ENCODE results near the gene FNBP1L. TPM values are rescaled to one million over a fixed set of nuclear protein-coding genes. Genes with fewer than 3 reads are reported as not detected.

Gene FNBP1L
- polyA plus RNA-seq, 1 of the 3 experiments (the other 2 are of a cell fraction) = 16.5 TPM

GRCh38 chr1:93549131-93549530, 101.2 kb downstream of the FNBP1L start:
- Histone ChIP-seq H3F3A (replicated peaks; ENCODE audit: insufficient read depth) (peaks cover 22% of the 10 kb centered on the region), H3K4me3 (ENCODE audit: low read depth in 2 of 2, low read length in 1 of 2) (no peak overlapping the region), H2AFZ (ENCODE audit: low read depth) (no peak overlapping the region), H3K9ac (no peak overlapping the region), H3K4me2 (no peak overlapping the region), H3K27me3 (ENCODE audit: insufficient read depth) (no peaks in the 10 kb centered on the region), H4K20me1 (ENCODE audit: insufficient read depth) (no peaks in the 10 kb centered on the region), H3K36me3 (replicated peaks in 1 of 2; ENCODE audit: control insufficient read depth in 1 of 2, insufficient read depth in 2 of 2, low read length in 1 of 2) (peaks cover 78 to 81% of the 10 kb centered on the region in 2 experiments), H3K9me2 (no peaks in the 10 kb centered on the region), H3K27ac (ENCODE audit: low read depth in 2 of 2, low read length in 1 of 2) (no peak overlapping the region), H3K4me1 (ENCODE audit: control insufficient read depth in 1 of 2, insufficient read depth in 2 of 2, low read depth in 1 of 2, low read length in 1 of 2) (peaks cover 16 to 24% of the 10 kb centered on the region in 2 experiments), H3K79me2 (ENCODE audit: insufficient read depth) (peaks cover 7% of the 10 kb centered on the region; the same call in 1 of the 2 replicates), H3K9me3 (no peaks in the 10 kb centered on the region)
- TF ChIP-seq, protein P1, sequence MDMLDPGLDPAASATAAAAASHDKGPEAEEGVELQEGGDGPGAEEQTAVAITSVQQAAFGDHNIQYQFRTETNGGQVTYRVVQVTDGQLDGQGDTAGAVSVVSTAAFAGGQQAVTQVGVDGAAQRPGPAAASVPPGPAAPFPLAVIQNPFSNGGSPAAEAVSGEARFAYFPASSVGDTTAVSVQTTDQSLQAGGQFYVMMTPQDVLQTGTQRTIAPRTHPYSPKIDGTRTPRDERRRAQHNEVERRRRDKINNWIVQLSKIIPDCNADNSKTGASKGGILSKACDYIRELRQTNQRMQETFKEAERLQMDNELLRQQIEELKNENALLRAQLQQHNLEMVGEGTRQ (IDR thresholded peaks at IDR 0.05; ENCODE audit: borderline replicate concordance, low read depth, low read length) = no peak
- TF ChIP-seq MXI1 (IDR thresholded peaks at IDR 0.05; ENCODE audit: low read depth, low read length) = no peak
- no peak for TF ChIP-seq RCOR1 (IDR thresholded peaks at IDR 0.05; ENCODE audit: low read length)
- no peak for TF ChIP-seq RFX5 (IDR thresholded peaks at IDR 0.05; ENCODE audit: low read length)
- 100% methylated on average over 1 of the region's 1 CpG for WGBS (ENCODE audit: low lambda C conversion rate)
- no peak for DNase-seq
- POLR2A ChIA-PET = no interaction called here
- CTCF ChIA-PET = no interaction called here

DNA sequence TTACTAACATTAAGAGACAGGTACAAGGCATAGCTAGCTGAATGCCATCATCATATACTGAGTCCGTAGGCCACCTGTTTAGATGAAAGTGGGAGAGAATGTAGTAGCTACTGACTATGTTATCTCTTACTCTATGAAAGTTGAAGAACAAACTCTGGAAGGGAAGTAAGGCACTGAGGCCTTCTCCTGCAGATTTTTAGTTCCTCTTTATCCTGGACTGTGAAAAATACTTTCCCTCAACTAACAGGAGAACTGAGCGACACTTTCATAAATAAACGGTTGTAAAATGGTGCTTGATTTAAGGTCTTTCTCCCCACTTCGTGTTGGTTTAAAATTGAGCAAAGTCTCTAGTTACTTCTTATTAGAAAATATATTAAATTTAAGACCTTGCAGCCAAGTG, 101.9 kb downstream of the FNBP1L start:
- Histone ChIP-seq H2AFZ (ENCODE audit: low read depth) (no peak overlapping the region), H3K4me1 (ENCODE audit: control insufficient read depth in 1 of 2, insufficient read depth in 2 of 2, low read depth in 1 of 2, low read length in 1 of 2) (peaks cover 19 to 31% of the 10 kb centered on the region in 2 experiments), H3K27me3 (ENCODE audit: insufficient read depth) (no peaks in the 10 kb centered on the region), H3K27ac (ENCODE audit: low read depth in 2 of 2, low read length in 1 of 2) (no peak overlapping the region), H3F3A (replicated peaks; ENCODE audit: insufficient read depth) (peaks cover 24% of the 10 kb centered on the region), H3K36me3 (replicated peaks in 1 of 2; ENCODE audit: control insufficient read depth in 1 of 2, insufficient read depth in 2 of 2, low read length in 1 of 2) (peaks cover 72 to 74% of the 10 kb centered on the region in 2 experiments), H3K4me2 (no peak overlapping the region), H4K20me1 (ENCODE audit: insufficient read depth) (no peaks in the 10 kb centered on the region), H3K79me2 (ENCODE audit: insufficient read depth) (peaks cover 7% of the 10 kb centered on the region; the same call in 1 of the 2 replicates), H3K9me3 (no peaks in the 10 kb centered on the region), H3K9me2 (no peaks in the 10 kb centered on the region), H3K9ac (no peak overlapping the region), H3K4me3 (ENCODE audit: low read depth in 2 of 2, low read length in 1 of 2) (no peak overlapping the region)
- TF ChIP-seq JUND (IDR thresholded peaks at IDR 0.05) (no peak), RXRA (IDR thresholded peaks at IDR 0.05; ENCODE audit: borderline replicate concordance, low read depth) (no peak), MEF2A (IDR thresholded peaks at IDR 0.05; ENCODE audit: borderline replicate concordance, low read depth) (no peak), POLR2AphosphoS5 (IDR thresholded peaks at IDR 0.05; ENCODE audit: low read depth, low read length) (no peak), TCF12 (IDR thresholded peaks at IDR 0.05) (no peak), FOSL2 (IDR thresholded peaks at IDR 0.05; ENCODE audit: borderline replicate concordance, low read depth) (no peak), TEAD4 (IDR thresholded peaks at IDR 0.05; ENCODE audit: borderline replicate concordance, insufficient read depth) (no peak)
- TF ChIP-seq, protein P2, sequence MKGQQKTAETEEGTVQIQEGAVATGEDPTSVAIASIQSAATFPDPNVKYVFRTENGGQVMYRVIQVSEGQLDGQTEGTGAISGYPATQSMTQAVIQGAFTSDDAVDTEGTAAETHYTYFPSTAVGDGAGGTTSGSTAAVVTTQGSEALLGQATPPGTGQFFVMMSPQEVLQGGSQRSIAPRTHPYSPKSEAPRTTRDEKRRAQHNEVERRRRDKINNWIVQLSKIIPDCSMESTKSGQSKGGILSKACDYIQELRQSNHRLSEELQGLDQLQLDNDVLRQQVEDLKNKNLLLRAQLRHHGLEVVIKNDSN (IDR thresholded peaks at IDR 0.05; ENCODE audit: borderline replicate concordance, low read depth) = no peak
- TF ChIP-seq, protein P1 (IDR thresholded peaks at IDR 0.05; ENCODE audit: borderline replicate concordance, low read depth, low read length) = no peak
- ChIA-PET CTCF (no interaction called here), POLR2A (no interaction called here)
- DNase-seq = no peak
- over 99% methylated on average over 4 of the region's 4 CpGs for WGBS (ENCODE audit: low lambda C conversion rate)

Measured in SK-N-SH (cell line).